Measurements from ENCODE around the gene TLE7.

Gene TLE7

GRCh38 chr16:71484006-71484893 is 42.4 kb upstream of the TLE7 start:
- Histone ChIP-seq H3K79me2 (ENCODE audit: low read length) (no peaks in the 10 kb centered on the region), H3K9ac (ENCODE audit: low read length) (peak overlapping the region; percentile 77), H2AFZ (ENCODE audit: low read depth, low read length) (peak overlapping the region; percentile 100), H3K36me3 (replicated peaks; ENCODE audit: low read depth, low read length) (no peaks in the 10 kb centered on the region), H3K4me2 (ENCODE audit: low read length) (peak overlapping the region; percentile 74), H3K27ac (ENCODE audit: low read length) (peak overlapping the region; percentile 86), H3K4me1 (ENCODE audit: low read length) (peaks cover 40% of the 10 kb centered on the region), H3K27me3 (ENCODE audit: low read depth, low read length) (no peaks in the 10 kb centered on the region), H3K4me3 (ENCODE audit: low read length) (peak overlapping the region; percentile 85), H3K9me3 (ENCODE audit: insufficient read depth, low read length) (no peaks in the 10 kb centered on the region), H4K20me1 (ENCODE audit: insufficient read depth, low read length) (no peaks in the 10 kb centered on the region)
- TF ChIP-seq EZH2phosphoT487 (IDR thresholded peaks at IDR 0.05; ENCODE audit: low read depth): no peak
- no peak for TF ChIP-seq CTCF (IDR thresholded peaks at IDR 0.05; ENCODE audit: low read depth, low read length)

GRCh38 chr16:71482569-71482968 is 40.7 kb upstream of the TLE7 start:
- H3K27ac ChIP-seq (ENCODE audit: low read length): no peak overlapping the region
- H3K4me1 ChIP-seq (ENCODE audit: low read length): peaks cover 57% of the 10 kb centered on the region
- no peak overlapping the region for H2AFZ ChIP-seq (ENCODE audit: low read depth, low read length)
- H3K27me3 ChIP-seq (ENCODE audit: low read depth, low read length): no peaks in the 10 kb centered on the region
- H3K79me2 ChIP-seq (ENCODE audit: low read length): no peaks in the 10 kb centered on the region
- H3K36me3 ChIP-seq (replicated peaks; ENCODE audit: low read depth, low read length): peaks cover 7% of the 10 kb centered on the region
- H3K9me3 ChIP-seq (ENCODE audit: insufficient read depth, low read length): no peaks in the 10 kb centered on the region
- H3K9ac ChIP-seq (ENCODE audit: low read length): no peak overlapping the region
- no peak overlapping the region for H3K4me2 ChIP-seq (ENCODE audit: low read length)
- TF ChIP-seq EZH2phosphoT487 (IDR thresholded peaks at IDR 0.05; ENCODE audit: low read depth) (no peak), CTCF (IDR thresholded peaks at IDR 0.05; ENCODE audit: low read depth, low read length) (no peak)
- H4K20me1 ChIP-seq (ENCODE audit: insufficient read depth, low read length): no peaks in the 10 kb centered on the region
- no peak overlapping the region for H3K4me3 ChIP-seq (ENCODE audit: low read length)

DNA sequence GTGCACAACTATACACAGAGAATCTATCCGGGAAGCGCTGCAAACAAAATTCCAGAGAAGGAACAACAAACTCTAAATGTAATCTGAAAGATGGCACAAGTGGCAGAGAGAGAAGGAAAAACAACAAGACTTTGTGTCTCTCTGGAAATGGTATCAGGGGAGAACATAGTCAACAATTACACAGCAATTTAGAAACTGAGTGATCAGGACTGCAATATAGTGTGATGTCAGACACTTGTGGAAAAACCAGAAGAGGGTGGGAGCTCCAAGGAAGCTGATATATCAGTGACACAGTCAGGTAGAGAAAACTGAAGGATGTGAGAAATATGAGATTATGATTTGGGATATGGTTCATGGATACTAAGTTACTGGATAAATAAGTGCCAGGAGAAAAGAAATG is 39.1 kb upstream of the TLE7 start:
- Histone ChIP-seq H3K9ac (ENCODE audit: low read length) (no peak overlapping the region), H3K4me3 (ENCODE audit: low read length) (no peak overlapping the region), H2AFZ (ENCODE audit: low read depth, low read length) (no peak overlapping the region), H3K9me3 (ENCODE audit: insufficient read depth, low read length) (no peaks in the 10 kb centered on the region), H3K36me3 (replicated peaks; ENCODE audit: low read depth, low read length) (peaks cover 10% of the 10 kb centered on the region), H4K20me1 (ENCODE audit: insufficient read depth, low read length) (no peaks in the 10 kb centered on the region), H3K79me2 (ENCODE audit: low read length) (no peaks in the 10 kb centered on the region), H3K27ac (ENCODE audit: low read length) (no peak overlapping the region), H3K4me1 (ENCODE audit: low read length) (peaks cover 73% of the 10 kb centered on the region), H3K4me2 (ENCODE audit: low read length) (no peak overlapping the region), H3K27me3 (ENCODE audit: low read depth, low read length) (no peaks in the 10 kb centered on the region)
- TF ChIP-seq CTCF (IDR thresholded peaks at IDR 0.05; ENCODE audit: low read depth, low read length): no peak
- no peak for TF ChIP-seq EZH2phosphoT487 (IDR thresholded peaks at IDR 0.05; ENCODE audit: low read depth)

DNA sequence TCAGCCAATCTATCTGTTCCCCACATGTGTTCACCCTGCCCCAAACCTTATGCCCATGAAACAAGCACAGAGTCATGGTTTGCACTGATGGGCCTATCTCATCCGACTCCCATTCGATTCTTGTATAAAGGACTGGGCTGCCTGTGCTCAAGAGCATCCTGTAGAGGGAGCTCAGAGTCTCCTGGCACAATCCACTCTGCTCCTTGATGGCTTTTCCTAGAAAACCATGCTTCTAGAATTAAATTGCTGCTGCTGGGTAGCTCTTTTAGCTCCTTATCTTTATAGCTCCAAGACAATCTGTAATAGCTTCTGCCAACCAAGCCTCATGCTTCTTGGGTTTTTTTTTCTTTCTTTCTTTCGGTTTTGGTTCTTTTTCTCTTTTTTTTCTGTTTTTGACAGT is 37.6 kb upstream of the TLE7 start:
- Histone ChIP-seq H3K4me1 (ENCODE audit: low read length) (peaks cover 69% of the 10 kb centered on the region), H3K4me3 (ENCODE audit: low read length) (no peak overlapping the region), H3K27ac (ENCODE audit: low read length) (no peak overlapping the region), H3K79me2 (ENCODE audit: low read length) (no peaks in the 10 kb centered on the region), H3K9ac (ENCODE audit: low read length) (no peak overlapping the region), H3K36me3 (replicated peaks; ENCODE audit: low read depth, low read length) (peaks cover 13% of the 10 kb centered on the region), H3K4me2 (ENCODE audit: low read length) (no peak overlapping the region), H3K27me3 (ENCODE audit: low read depth, low read length) (no peaks in the 10 kb centered on the region), H2AFZ (ENCODE audit: low read depth, low read length) (no peak overlapping the region), H3K9me3 (ENCODE audit: insufficient read depth, low read length) (no peaks in the 10 kb centered on the region), H4K20me1 (ENCODE audit: insufficient read depth, low read length) (no peaks in the 10 kb centered on the region)
- peak; percentile 47 for TF ChIP-seq CTCF (IDR thresholded peaks at IDR 0.05; ENCODE audit: low read depth, low read length)
- no peak for TF ChIP-seq EZH2phosphoT487 (IDR thresholded peaks at IDR 0.05; ENCODE audit: low read depth)
